Measurements from ENCODE around the gene PEAK3.

The PEAK3 gene

DNA sequence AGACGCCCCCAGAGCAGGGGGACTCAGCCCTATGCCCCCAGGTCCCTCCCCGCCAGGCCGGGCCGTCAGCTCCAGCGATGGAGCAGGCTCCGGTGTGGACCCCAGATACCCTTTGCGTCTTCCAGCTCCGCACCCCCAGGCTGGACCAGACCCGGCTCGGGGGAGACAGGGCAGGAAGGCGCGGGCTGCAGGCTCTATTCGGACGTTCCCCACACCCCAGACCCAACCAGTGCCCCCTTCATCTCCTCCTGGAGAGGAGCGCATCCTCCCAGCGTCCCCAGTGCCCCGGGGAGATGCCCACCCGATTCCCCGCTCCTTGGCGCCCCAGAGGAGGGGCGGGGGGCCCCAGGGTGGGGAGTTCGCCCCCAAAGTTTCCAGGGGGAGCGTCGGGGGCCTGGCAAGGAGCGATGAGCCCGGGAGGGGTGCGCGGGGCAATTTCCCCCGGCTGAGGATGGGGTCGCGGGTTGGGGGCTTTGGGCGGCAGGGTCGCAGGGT, 25.6 kb upstream of the PEAK3 start:
- DNase-seq (ENCODE audit: insufficient read length, low spot score) (no peak), FAIRE-seq (no peak)

DNA sequence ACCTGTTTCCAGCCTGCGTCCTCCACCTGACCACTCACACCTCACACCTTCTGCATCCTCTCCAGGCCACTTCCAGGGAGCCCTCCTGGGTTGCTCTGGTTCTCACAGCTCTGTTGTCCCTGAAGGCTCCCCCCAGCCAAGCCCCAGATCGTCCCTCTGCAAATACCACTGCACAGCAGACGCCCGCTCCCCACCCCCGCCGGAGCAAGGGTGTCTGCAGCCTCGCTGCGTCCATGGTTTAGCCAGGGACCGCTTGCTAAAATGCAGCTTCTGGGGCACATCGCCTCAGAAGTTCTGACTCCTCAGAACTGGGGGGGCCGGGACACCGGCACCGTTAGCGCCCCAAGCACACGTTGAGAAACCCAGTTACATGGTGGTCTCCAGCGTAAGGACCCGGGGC, 25.0 kb upstream of the PEAK3 start:
- no peak for FAIRE-seq
- TF ChIP-seq POLR2A (IDR thresholded peaks at IDR 0.05; ENCODE audit: low read depth, low read length), result no peak
- no peak for DNase-seq (ENCODE audit: insufficient read length, low spot score)

More for the DNA sequence above, 25.6 kb upstream of the PEAK3 start:
- no peak for TF ChIP-seq POLR2A (IDR thresholded peaks at IDR 0.05; ENCODE audit: low read depth, low read length)

DNA sequence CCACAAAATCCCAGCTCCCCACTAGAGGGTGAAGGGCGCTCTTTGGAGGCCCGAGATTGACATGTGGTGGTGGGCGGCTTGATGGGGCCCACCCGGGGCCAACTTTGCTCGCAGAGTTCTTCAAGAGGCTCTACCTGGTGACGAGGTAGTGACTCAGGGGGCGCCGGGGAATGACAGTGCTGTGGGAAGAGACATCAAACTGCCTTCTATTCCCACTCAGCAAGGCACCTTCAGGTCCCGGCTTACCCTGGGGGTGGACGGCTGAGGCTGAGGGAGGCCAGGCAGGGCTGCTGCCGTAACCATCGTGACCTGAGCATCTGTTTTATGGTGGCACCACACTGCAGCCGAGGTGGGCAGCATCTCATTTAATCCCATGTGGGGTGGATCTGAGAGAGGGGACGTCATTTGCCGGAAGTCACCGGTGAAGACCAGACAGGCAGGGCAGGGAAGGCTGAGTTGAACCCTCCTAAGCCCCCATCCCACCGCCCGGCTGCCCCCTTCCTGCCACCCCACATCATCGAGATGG, 24.4 kb upstream of the PEAK3 start:
- FAIRE-seq (no peak), DNase-seq (ENCODE audit: insufficient read length, low spot score) (no peak)
- TF ChIP-seq POLR2A (IDR thresholded peaks at IDR 0.05; ENCODE audit: low read depth, low read length), result no peak

DNA sequence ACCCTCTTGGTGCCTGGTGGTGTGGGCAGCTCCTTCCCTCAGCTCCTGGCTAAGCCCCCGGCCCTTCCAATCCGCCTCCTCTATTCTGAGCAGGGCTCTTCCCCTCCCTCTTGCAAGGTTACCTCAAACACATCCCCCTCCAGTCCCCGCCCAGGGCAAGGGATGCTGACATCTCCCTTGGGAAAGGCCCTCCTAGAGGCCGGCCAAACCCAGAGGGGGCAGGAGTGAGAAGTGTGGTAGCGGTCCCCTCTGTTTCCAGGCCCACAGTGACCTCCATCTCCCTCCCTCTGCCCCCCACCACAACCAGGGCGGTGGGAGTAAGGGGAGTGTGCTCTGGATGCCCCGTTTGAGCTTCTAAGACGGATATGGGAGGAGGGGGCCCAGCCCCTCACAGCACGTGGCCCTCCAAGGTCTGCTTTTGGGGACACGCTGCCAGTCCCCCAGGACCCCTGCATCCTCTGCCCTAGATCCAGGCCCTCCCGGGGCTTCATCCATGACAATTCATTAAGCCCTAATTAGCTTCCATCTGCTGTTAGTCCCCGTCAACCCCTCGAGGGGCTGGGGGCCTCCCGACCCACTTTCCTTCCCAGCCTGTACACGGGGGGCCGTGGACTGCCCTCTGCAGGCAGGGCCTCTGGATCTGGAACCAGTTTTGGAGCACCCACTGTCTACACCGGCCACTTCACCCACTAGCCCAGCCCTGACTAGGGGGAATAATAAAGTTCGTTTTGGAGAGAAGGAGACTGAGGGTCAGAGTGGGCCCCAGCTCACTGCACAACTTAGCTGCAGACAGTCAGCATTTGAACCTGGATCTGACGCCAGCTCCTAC, 23.7 kb upstream of the PEAK3 start:
- no peak for TF ChIP-seq POLR2A (IDR thresholded peaks at IDR 0.05; ENCODE audit: low read depth, low read length)
- DNase-seq (ENCODE audit: insufficient read length, low spot score) (no peak), FAIRE-seq (no peak)

DNA sequence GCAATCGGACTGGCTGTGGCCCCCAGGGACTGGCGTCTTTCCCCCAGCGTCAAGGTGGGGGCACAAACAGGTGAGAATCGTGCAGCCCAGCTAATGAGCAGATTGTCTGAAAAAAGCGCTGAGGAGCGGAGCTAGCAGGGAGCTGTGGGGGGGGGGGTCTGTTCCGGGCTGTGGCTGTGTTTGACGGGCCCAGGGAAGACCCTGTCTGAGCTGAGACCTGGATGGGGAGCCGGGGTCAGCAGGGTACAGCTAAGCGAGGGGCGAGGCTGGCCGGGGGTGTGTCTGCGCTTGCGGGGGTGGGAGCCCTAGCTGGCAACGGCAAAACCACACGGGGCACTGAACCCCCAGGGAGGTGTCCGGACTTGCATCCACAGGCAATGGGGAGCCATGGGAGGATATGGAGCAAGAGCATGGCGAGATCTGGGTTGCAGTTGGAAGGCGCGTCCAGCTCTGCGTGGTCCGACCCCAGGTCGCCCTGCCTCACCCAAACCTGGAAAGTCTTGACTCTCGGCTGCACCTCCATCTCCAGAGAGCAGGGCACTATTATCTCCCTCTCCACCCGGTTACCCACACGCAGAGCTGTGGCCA, 21.3 kb upstream of the PEAK3 start:
- FAIRE-seq (no peak), DNase-seq (ENCODE audit: insufficient read length, low spot score) (no peak)
- no peak for TF ChIP-seq POLR2A (IDR thresholded peaks at IDR 0.05; ENCODE audit: low read depth, low read length)

DNA sequence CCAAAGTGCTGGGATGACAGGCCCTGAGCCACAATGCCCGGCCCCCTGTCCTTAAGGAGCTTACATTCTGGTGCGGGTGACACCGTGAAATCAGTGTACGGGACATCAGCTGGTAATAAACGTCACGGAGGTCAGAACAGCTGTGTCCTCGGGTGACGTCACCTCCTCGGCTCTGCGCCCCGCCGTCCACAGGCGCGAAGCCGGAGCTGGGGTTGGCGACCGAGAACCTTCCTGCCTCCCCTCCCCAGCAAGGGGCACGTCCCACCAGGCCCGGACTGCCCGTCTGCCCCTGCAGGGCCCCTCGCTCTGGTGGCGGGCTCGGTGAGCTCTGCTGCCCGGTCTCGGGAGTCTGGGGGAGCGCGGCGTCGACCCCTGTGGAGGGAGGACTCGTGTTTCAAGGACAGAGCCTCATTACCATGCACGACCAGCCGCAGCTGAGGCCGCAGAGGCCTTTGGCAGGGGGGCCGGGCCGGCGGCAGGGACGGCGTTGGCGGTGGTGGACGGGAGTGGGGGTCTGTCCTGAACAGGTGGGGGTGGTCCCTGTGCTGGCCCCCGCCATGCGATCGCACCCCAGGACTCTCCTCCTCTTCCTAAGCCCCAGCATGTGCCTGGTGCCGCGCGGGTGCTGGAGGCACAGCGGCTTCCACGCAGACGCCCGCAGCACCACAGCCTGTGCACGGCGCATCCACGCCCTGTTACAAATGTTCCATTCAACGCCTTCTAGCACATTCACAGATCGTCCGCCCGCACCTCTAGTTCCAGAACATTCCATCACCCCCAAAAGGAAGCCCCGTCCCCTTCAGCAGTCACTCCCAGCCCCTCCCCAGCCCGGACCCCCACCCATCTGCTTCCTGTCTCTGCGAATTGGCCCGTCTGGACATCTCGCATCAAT, 20.6 kb upstream of the PEAK3 start:
- DNase-seq (ENCODE audit: insufficient read length, low spot score), result no peak
- no peak for TF ChIP-seq POLR2A (IDR thresholded peaks at IDR 0.05; ENCODE audit: low read depth, low read length)
- no peak for FAIRE-seq

DNA sequence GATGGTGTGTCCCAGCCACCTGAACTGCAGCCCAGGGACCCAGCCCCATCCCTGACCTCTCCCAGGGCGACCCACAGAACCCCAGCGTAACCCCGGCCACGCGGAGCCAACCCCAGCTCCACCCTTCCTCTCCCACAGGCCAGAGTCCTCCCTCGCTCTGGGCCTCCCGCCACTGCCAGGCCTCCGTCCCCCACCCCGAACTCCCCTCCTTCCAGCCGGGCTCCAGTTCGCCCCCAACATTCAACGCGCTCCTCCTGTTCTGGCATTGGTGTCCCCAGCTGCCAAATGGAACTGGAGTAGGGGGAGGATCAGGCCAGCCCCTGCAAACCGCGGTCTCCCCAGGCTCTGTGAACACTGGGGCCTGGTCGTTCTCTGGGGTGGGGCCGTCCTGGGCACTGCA, 18.6 kb upstream of the PEAK3 start:
- no peak for TF ChIP-seq POLR2A (IDR thresholded peaks at IDR 0.05; ENCODE audit: low read depth, low read length)
- no peak for FAIRE-seq

DNA sequence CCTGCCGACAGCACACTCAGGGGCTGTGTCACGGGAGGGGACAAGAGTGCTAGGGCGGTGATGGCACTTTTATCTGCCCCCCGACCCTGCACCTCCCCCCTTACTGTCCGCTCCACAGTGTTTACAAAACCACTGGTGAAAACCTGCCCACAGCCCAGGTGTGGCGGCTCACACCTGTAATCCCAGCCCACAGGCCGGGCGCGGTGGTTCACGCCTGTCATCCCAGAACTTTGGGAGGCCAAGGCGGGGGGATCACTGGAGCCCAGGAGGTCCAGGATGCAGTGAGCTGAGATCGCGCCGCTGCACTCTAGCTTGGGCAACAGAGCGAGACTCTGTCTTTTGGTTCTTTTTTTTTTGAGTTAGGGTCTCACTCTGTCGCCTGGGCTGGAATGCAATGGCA, 14.2 kb upstream of the PEAK3 start:
- no peak for TF ChIP-seq POLR2A (IDR thresholded peaks at IDR 0.05; ENCODE audit: low read depth, low read length)
- FAIRE-seq (no peak), DNase-seq (ENCODE audit: insufficient read length, low spot score) (no peak)

More for the DNA sequence above, 18.6 kb upstream of the PEAK3 start:
- DNase-seq (ENCODE audit: insufficient read length, low spot score), result no peak

DNA sequence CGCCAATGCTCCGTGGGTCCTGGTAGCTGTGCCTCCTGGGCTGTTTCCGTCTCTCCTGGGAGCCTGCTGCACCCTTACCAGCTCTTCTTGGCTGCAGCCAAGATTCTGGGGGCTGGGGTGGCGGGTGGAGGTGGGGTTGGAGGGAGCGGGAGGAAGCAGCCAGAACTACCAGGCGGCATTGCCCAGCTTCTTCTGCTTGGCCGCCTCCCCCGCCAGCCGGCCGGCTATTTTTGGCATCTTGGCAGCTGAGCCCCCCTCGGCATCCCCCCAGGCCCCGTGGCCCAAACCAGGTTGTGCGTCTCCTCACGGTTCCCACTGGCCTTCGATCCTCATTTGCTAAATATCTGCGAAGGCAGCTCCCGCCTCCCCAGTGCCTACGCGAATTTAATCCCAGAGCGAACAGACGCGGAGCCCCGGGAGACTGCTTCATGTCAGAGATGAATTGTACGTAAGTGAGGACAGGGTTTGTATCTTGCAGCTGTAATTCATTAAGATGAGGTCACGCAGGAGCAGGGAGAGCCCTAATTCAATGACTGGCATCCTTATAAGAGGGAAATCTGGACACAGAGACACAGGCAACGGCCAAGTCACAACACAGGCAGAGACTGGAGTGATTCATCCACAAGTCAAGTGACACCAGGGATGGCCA, 12.8 kb upstream of the PEAK3 start:
- no peak for FAIRE-seq
- no peak for DNase-seq (ENCODE audit: insufficient read length, low spot score)
- no peak for TF ChIP-seq POLR2A (IDR thresholded peaks at IDR 0.05; ENCODE audit: low read depth, low read length)

DNA sequence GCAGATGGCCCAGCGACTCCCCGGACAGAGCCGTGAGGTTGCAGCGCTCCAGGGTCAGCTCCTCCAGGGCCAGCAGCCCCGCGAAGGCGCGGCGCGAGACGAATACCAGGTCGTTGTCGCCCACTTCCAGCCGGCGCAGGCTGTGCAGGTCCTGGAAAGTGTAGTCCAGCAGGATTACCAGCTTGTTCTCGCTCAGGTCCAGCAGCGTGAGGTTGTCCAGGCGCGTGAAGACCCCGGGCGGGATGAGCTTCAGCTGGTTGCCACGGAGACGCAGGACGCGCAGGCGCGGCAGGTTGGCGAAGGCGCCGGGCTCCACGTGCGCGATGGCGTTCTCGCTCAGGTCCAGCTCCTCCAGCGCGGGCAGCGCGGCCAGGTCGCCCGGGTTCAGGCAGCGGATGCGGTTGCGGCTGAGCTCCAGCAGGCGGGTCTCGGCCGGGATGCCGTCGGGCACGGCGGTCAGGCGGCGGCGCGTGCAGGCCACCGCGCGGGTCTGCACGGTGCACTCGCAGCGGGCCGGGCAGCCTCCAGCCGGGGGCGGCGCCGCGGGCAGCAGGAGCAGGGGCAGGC, 9.3 kb upstream of the PEAK3 start:
- no peak for TF ChIP-seq POLR2A (IDR thresholded peaks at IDR 0.05; ENCODE audit: low read depth, low read length)
- DNase-seq (ENCODE audit: insufficient read length, low spot score), result no peak

DNA sequence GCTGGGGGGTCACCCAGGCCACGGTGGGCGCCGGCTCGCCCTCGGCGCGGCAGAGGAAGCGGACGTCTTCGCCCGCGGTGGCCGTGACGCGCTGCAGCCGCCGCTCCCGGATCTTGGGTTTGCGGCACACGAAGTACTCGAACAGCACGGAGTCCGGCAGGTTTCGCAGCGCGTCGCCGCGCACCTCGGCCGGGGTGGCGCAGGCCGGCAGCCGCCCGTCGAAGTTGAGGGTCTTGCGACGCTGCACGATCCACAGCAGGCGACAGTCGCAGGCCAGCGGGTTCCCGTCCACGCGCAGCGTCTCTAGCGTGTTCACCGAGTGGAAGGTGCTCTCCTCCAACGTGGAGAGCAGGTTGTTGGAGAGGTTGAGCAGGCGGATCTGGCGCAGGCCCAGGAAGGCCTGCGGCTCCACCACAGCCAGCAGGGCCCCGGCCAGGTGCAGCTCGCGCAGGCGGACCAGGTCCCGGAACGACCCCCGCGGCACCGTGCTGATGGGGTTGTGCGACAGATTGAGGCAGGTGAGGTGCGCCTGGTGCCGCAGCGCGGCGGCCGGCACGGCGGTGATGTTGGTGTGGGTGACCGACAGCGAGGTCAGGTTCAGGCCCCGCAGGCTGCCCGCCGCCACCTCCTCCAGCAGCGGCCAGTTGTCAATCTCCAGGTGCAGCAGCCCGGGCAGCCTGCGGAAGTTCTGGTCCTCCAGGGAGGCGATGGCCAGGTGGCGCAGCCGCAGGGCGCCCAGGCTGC, 8.6 kb upstream of the PEAK3 start:
- no peak for TF ChIP-seq POLR2A (IDR thresholded peaks at IDR 0.05; ENCODE audit: low read depth, low read length)

More for the DNA sequence above, 9.3 kb upstream of the PEAK3 start:
- FAIRE-seq, result no peak

DNA sequence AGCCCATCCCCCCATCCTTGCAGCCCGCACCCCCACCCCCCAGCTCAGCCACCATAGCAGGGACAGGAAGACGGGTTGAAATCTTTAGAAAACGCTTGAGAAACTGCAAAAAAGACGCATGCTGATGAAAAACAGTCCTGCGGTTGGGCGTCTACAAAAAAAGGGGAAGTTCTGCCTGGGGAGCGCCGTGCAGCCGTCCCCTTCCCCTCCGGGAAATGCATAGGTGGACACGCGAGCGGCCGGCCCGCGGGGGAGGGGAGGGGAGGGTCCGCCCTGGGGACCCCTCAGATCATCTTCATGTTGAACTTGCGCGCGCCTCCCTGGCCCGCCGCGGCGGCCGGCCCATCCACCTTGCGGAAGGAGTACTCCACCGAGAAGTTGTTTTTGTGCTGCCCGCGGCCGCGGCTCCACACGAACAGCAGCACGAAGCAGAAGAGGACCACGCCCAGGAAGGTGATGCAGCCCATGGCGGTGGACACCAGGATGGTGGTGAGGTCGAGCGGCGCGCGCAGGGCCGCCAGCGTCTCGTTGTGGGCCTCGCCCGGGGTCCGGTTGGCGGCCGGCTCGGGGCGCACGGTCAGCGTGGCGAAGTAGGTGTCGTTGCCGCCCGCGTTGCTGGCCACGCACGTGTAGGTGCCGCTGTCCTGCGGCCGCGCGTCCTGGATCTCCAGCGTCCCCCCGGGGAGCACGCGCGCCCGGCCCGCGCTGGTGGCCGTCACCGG, 7.9 kb upstream of the PEAK3 start:
- no peak for FAIRE-seq
- TF ChIP-seq POLR2A (IDR thresholded peaks at IDR 0.05; ENCODE audit: low read depth, low read length), result no peak
- no peak for DNase-seq (ENCODE audit: insufficient read length, low spot score)

More for the DNA sequence above, 8.6 kb upstream of the PEAK3 start:
- FAIRE-seq (no peak), DNase-seq (ENCODE audit: insufficient read length, low spot score) (no peak)

Data from H54 (cell line).